ENCODE measurements around the gene KRTAP10-6.
"Not testable (repeated sequence)": the region's sequence is repeated elsewhere in the genome, so short reads cannot be mapped to it uniquely, and the experiment has no call there.

KRTAP10-6 gene

DNA sequence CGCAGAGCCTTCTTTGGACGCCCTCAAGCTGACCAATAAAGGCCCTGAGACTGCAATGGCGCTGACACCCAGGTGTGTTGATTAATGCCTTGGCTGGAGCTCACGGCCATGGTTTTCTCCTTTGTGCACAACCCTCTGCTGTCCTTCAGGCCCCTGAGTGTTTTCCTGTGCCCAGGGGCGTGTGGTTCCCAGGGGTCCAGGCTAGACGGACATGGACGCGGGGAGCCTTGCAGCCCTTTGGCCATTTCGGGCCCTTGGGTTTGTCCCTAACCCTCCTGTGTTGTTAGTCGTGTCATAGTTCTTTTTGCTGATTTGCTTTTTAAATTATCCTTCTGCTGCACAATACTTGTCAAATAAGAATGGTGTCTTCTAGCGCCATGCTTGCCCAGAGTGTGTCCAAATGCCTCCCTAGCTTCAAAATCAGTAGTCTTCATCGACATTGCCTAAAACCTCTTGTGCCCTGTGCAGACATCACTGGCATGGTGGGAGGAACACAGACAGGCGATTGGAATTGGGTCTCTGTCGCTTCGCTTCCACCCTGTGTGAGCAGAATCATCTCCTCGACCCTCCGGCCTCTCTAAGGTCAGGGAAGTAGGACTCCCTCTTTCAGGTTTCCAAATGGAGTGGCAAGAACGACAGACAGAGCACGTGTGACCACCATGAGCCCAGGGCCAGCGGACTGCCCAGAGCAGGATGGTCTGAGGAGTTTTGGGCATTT lies 16.8 kb downstream of the KRTAP10-6 start:
- ATAC-seq = no peak
- TF ChIP-seq ZNF565 (CRISPR knock-in tag; conservative IDR thresholded peaks at IDR 0.05; ENCODE audit: low read depth) = no peak
- TF ChIP-seq TOX (CRISPR knock-in tag; IDR thresholded peaks at IDR 0.05; ENCODE audit: borderline replicate concordance) = no peak
- TF ChIP-seq RARB (CRISPR knock-in tag; IDR thresholded peaks at IDR 0.05) = no peak
- TF ChIP-seq PPARA (CRISPR knock-in tag; IDR thresholded peaks at IDR 0.05; ENCODE audit: borderline replicate concordance) = no peak
- TF ChIP-seq GLIS3 (CRISPR knock-in tag; IDR thresholded peaks at IDR 0.05) = no peak
- TF ChIP-seq, protein P1, sequence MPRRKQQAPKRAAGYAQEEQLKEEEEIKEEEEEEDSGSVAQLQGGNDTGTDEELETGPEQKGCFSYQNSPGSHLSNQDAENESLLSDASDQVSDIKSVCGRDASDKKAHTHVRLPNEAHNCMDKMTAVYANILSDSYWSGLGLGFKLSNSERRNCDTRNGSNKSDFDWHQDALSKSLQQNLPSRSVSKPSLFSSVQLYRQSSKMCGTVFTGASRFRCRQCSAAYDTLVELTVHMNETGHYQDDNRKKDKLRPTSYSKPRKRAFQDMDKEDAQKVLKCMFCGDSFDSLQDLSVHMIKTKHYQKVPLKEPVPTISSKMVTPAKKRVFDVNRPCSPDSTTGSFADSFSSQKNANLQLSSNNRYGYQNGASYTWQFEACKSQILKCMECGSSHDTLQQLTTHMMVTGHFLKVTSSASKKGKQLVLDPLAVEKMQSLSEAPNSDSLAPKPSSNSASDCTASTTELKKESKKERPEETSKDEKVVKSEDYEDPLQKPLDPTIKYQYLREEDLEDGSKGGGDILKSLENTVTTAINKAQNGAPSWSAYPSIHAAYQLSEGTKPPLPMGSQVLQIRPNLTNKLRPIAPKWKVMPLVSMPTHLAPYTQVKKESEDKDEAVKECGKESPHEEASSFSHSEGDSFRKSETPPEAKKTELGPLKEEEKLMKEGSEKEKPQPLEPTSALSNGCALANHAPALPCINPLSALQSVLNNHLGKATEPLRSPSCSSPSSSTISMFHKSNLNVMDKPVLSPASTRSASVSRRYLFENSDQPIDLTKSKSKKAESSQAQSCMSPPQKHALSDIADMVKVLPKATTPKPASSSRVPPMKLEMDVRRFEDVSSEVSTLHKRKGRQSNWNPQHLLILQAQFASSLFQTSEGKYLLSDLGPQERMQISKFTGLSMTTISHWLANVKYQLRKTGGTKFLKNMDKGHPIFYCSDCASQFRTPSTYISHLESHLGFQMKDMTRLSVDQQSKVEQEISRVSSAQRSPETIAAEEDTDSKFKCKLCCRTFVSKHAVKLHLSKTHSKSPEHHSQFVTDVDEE (CRISPR knock-in tag; IDR thresholded peaks at IDR 0.05) = no peak
- no peak for TF ChIP-seq ZNF70 (CRISPR knock-in tag; IDR thresholded peaks at IDR 0.05)
- TF ChIP-seq ZFP30 (CRISPR knock-in tag; IDR thresholded peaks at IDR 0.05) = no peak
- TF ChIP-seq ZC3H10 (CRISPR knock-in tag; IDR thresholded peaks at IDR 0.05) = no peak

DNA sequence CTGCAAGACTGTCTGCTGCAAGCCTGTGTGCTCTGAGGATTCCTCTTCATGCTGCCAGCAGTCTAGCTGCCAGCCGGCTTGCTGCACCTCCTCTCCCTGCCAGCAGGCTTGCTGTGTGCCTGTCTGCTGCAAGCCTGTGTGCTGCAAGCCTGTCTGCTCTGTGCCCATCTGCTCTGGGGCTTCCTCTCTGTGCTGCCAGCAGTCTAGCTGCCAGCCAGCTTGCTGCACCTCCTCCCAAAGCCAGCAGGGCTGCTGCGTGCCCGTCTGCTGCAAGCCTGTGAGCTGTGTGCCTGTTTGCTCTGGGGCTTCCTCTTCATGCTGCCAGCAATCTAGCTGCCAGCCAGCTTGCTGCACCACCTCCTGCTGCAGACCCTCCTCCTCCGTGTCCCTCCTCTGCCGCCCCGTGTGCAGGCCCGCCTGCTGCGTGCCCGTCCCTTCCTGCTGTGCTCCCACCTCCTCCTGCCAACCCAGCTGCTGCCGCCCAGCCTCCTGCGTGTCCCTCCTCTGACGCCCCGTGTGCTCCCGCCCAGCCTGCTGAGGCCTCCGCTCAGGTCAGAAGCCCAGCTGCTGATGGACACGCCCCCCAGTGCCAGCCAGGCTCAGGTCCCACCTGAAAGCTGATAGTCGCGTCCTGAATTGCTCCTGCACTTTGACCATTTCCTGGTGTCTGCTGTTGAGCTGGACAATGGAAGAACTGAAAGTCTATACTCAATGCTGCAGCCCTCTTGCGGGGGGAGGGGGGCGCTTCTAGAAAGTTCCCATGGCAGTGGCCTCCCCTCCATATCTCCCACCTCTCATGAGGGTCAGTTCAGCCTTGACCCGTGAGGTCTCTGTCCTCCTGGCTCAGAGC lies 17.6 kb downstream of the KRTAP10-6 start:
- ATAC-seq = no peak; the same call in 2 of the 3 replicates
- TF ChIP-seq, protein P2, sequence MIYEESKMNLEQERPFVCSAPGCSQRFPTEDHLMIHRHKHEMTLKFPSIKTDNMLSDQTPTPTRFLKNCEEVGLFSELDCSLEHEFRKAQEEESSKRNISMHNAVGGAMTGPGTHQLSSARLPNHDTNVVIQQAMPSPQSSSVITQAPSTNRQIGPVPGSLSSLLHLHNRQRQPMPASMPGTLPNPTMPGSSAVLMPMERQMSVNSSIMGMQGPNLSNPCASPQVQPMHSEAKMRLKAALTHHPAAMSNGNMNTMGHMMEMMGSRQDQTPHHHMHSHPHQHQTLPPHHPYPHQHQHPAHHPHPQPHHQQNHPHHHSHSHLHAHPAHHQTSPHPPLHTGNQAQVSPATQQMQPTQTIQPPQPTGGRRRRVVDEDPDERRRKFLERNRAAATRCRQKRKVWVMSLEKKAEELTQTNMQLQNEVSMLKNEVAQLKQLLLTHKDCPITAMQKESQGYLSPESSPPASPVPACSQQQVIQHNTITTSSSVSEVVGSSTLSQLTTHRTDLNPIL (CRISPR knock-in tag; IDR thresholded peaks at IDR 0.05; ENCODE audit: low read depth) = no peak
- TF ChIP-seq ZC3H10 (CRISPR knock-in tag; IDR thresholded peaks at IDR 0.05) = no peak
- TF ChIP-seq OSR1 (CRISPR knock-in tag; IDR thresholded peaks at IDR 0.05) = no peak
- TF ChIP-seq ESRRG (CRISPR knock-in tag; IDR thresholded peaks at IDR 0.05) = no peak
- TF ChIP-seq ISL1 (CRISPR knock-in tag; IDR thresholded peaks at IDR 0.05) = no peak
- TF ChIP-seq SNAI2 (CRISPR knock-in tag; IDR thresholded peaks at IDR 0.05) = no peak
- TF ChIP-seq, protein P3, sequence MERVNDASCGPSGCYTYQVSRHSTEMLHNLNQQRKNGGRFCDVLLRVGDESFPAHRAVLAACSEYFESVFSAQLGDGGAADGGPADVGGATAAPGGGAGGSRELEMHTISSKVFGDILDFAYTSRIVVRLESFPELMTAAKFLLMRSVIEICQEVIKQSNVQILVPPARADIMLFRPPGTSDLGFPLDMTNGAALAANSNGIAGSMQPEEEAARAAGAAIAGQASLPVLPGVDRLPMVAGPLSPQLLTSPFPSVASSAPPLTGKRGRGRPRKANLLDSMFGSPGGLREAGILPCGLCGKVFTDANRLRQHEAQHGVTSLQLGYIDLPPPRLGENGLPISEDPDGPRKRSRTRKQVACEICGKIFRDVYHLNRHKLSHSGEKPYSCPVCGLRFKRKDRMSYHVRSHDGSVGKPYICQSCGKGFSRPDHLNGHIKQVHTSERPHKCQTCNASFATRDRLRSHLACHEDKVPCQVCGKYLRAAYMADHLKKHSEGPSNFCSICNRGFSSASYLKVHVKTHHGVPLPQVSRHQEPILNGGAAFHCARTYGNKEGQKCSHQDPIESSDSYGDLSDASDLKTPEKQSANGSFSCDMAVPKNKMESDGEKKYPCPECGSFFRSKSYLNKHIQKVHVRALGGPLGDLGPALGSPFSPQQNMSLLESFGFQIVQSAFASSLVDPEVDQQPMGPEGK (CRISPR knock-in tag; IDR thresholded peaks at IDR 0.05; ENCODE audit: borderline replicate concordance) = no peak
- no peak for TF ChIP-seq ARNTL (CRISPR knock-in tag; IDR thresholded peaks at IDR 0.05; ENCODE audit: borderline replicate concordance, low read depth)
- no peak for TF ChIP-seq PPARA (CRISPR knock-in tag; IDR thresholded peaks at IDR 0.05; ENCODE audit: borderline replicate concordance)
- no peak for TF ChIP-seq ZFP3 (CRISPR knock-in tag; IDR thresholded peaks at IDR 0.05)
- TF ChIP-seq, protein P4, sequence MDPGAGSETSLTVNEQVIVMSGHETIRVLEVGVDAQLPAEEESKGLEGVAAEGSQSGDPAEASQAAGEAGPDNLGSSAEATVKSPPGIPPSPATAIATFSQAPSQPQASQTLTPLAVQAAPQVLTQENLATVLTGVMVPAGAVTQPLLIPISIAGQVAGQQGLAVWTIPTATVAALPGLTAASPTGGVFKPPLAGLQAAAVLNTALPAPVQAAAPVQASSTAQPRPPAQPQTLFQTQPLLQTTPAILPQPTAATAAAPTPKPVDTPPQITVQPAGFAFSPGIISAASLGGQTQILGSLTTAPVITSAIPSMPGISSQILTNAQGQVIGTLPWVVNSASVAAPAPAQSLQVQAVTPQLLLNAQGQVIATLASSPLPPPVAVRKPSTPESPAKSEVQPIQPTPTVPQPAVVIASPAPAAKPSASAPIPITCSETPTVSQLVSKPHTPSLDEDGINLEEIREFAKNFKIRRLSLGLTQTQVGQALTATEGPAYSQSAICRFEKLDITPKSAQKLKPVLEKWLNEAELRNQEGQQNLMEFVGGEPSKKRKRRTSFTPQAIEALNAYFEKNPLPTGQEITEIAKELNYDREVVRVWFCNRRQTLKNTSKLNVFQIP (CRISPR knock-in tag; IDR thresholded peaks at IDR 0.05; ENCODE audit: borderline replicate concordance, low read depth) = no peak
- TF ChIP-seq BACH2 (CRISPR knock-in tag; IDR thresholded peaks at IDR 0.05; ENCODE audit: borderline replicate concordance) = no peak
- no peak for TF ChIP-seq TOX (CRISPR knock-in tag; IDR thresholded peaks at IDR 0.05; ENCODE audit: borderline replicate concordance)
- TF ChIP-seq ZFP30 (CRISPR knock-in tag; IDR thresholded peaks at IDR 0.05) = no peak
- TF ChIP-seq ZNF8 (CRISPR knock-in tag; IDR thresholded peaks at IDR 0.05) = no peak
- no peak for TF ChIP-seq GLIS3 (CRISPR knock-in tag; IDR thresholded peaks at IDR 0.05)
- TF ChIP-seq, protein P5, sequence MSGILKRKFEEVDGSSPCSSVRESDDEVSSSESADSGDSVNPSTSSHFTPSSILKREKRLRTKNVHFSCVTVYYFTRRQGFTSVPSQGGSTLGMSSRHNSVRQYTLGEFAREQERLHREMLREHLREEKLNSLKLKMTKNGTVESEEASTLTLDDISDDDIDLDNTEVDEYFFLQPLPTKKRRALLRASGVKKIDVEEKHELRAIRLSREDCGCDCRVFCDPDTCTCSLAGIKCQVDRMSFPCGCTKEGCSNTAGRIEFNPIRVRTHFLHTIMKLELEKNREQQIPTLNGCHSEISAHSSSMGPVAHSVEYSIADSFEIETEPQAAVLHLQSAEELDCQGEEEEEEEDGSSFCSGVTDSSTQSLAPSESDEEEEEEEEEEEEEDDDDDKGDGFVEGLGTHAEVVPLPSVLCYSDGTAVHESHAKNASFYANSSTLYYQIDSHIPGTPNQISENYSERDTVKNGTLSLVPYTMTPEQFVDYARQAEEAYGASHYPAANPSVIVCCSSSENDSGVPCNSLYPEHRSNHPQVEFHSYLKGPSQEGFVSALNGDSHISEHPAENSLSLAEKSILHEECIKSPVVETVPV (CRISPR knock-in tag; IDR thresholded peaks at IDR 0.05) = no peak
- no peak for TF ChIP-seq CSDC2 (CRISPR knock-in tag; IDR thresholded peaks at IDR 0.05)
- TF ChIP-seq ZNF70 (CRISPR knock-in tag; IDR thresholded peaks at IDR 0.05) = no peak
- TF ChIP-seq ZNF565 (CRISPR knock-in tag; conservative IDR thresholded peaks at IDR 0.05; ENCODE audit: low read depth) = no peak

DNA sequence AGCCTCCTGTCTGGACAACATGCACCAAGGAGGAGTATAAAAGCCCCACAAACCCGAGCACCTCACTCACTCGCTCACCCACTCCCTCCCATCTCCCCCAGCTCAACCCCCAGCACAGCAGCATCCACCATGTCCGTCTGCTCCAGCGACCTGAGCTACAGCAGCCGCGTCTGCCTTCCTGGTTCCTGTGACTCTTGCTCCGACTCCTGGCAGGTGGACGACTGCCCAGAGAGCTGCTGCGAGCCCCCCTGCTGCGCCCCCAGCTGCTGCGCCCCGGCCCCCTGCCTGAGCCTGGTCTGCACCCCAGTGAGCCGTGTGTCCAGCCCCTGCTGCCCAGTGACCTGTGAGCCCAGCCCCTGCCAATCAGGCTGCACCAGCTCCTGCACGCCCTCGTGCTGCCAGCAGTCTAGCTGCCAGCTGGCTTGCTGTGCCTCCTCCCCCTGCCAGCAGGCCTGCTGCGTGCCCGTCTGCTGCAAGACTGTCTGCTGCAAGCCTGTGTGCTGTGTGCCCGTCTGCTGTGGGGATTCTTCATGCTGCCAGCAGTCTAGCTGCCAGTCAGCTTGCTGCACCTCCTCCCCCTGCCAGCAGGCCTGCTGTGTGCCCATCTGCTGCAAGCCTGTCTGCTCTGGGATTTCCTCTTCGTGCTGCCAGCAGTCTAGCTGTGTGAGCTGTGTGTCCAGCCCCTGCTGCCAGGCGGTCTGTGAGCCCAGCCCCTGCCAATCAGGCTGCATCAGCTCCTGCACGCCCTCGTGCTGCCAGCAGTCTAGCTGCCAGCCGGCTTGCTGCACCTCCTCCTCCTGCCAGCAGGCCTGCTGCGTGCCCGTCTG lies 18.5 kb downstream of the KRTAP10-6 start, which contains the start of gene KRTAP10-4:
KRTAP10-4 (plus strand) TSS at position 100 of the 827 bp plus-strand sequence; CDS start at position 130, 30 bp downstream.
- ATAC-seq = not testable (repeated sequence)
